HCT116 (cell line): ENCODE data around the gene FAM234A. TPM values are rescaled to one million over a fixed set of nuclear protein-coding genes. Genes with fewer than 3 reads are reported as not detected.

ENCODE experiments used
- ATAC-seq: fragments of 200-7000 bp; cut with Tn5 transposase; 2 replicates; pipeline ENCODE4 v1.9.1; 2020; ENCODE audit warnings: mild to moderate bottlenecking, moderate library complexity
- BruUV-seq: library from RNA; stranded (reverse); fragments of 400-500 nt; replicated peaks from 2 replicates; lab custom pipeline; 2021; lab: Mats Ljungman, UMichigan
- CTCF ChIA-PET: fragments of 300-600 bp; sonication (Branson Sonifier 250); formaldehyde crosslinking; loops from one replicate; lab custom pipeline; 2021; ENCODE audit warnings: antibody characterized with exemption; lab: Charles Lee
- POLR2A ChIA-PET: fragments of 300-600, 350-600 bp; sonication (Branson Sonifier 250); formaldehyde crosslinking; loops from one replicate; lab custom pipeline; 2021; ENCODE audit warnings: antibody characterized with exemption; lab: Charles Lee
- RAD21 ChIA-PET, 2 experiments: fragments of 300-600 bp; sonication (Branson Sonifier 250); formaldehyde crosslinking; loops; one replicate each; lab custom pipeline; 2023; ENCODE audit warnings: low total read pairs in 2 of 2; ENCODE audit not compliant: uncharacterized antibody in 2 of 2, unreplicated experiment in 2 of 2, low non-redundant PET in 1 of 2; lab: Charles Lee
- DNase-seq: peaks from one replicate; pipeline ENCODE4 v3.0.0-alpha.2; 2010; ENCODE audit warnings: low read depth, low spot score
- H2AFZ ChIP-seq: fragments of 200-600 bp; shearing (Covaris generic), sonication (generic); 2 replicates; pipeline ENCODE4 v1.6.1; 2017; ENCODE audit warnings: low read depth, mixed run types, mixed read lengths, antibody characterized with exemption, low read length; ENCODE audit not compliant: poor library complexity, severe bottlenecking
- H3K27ac ChIP-seq: 2 replicates; pipeline ENCODE4 v1.5.1; 2012; ENCODE audit warnings: low read depth, low read length
- H3K27me3 ChIP-seq: fragments of 200-600 bp; sonication (generic); 2 replicates; pipeline ENCODE4 v1.6.1; 2016; ENCODE audit warnings: mixed run types, low read length, mixed read lengths; ENCODE audit not compliant: insufficient read depth
- H3K36me3 ChIP-seq, 2 experiments: fragments of 200-500 bp in 1 of 2; fragments of 200-600 bp in 1 of 2; sonication (Bioruptor generic) in 1 of 2; sonication (generic) in 1 of 2; 2 replicates each; pipeline versions ENCODE4 v1.5.1 to v1.6.1; 2014 to 2016; ENCODE audit warnings: low read length in 2 of 2, inconsistent platforms in 1 of 2, mixed read lengths in 1 of 2, mixed run types in 1 of 2; ENCODE audit not compliant: insufficient read depth in 2 of 2, control insufficient read depth in 1 of 2
- H3K4me1 ChIP-seq, 2 experiments: fragments of 200-600 bp in 1 of 2; sonication (generic) in 1 of 2; 2 replicates each; pipeline versions ENCODE4 v1.5.1 to v1.6.1; 2012 to 2017; ENCODE audit warnings: low read length in 2 of 2, inconsistent platforms in 1 of 2, mild to moderate bottlenecking in 1 of 2, mixed read lengths in 1 of 2, mixed run types in 1 of 2, moderate library complexity in 1 of 2; ENCODE audit not compliant: insufficient read depth in 2 of 2, control insufficient read depth in 1 of 2
- H3K4me2 ChIP-seq: fragments of 200-600 bp; sonication (generic); 2 replicates; pipeline ENCODE4 v1.6.1; 2017; ENCODE audit warnings: mixed run types, low read length, mixed read lengths
- H3K4me3 ChIP-seq, 2 experiments: fragments of 200-600 bp in 1 of 2; sonication (generic) in 1 of 2; replicated peaks in 1 of 2; 2 replicates each; pipeline ENCODE4 v1.5.1; 2011 to 2016; ENCODE audit warnings: low read length in 2 of 2, control low read depth in 1 of 2, low read depth in 1 of 2, mild to moderate bottlenecking in 1 of 2, mixed read lengths in 1 of 2, mixed run types in 1 of 2
- H3K79me2 ChIP-seq: fragments of 200-600 bp; sonication (generic); 2 replicates; pipeline ENCODE4 v1.6.1; 2017; ENCODE audit warnings: mild to moderate bottlenecking, mixed run types, low read length, moderate library complexity, mixed read lengths; ENCODE audit not compliant: insufficient read depth
- H3K9ac ChIP-seq: fragments of 200-600 bp; sonication (generic); 2 replicates; pipeline ENCODE4 v1.6.1; 2016; ENCODE audit warnings: low read length, mixed read lengths
- H3K9me2 ChIP-seq: fragments of 200-600 bp; sonication (generic), shearing (Covaris generic); 2 replicates; pipeline ENCODE4 v1.6.1; 2017; ENCODE audit warnings: mixed run types, mild to moderate bottlenecking, moderate library complexity; ENCODE audit not compliant: insufficient read depth
- H3K9me3 ChIP-seq, 2 experiments: fragments of 200-500 bp in 1 of 2; fragments of 200-600 bp in 1 of 2; sonication (Bioruptor generic) in 1 of 2; sonication (generic) in 1 of 2; 2 replicates each; pipeline ENCODE4 v1.6.1; 2014 to 2017; ENCODE audit warnings: low read length in 2 of 2, mixed read lengths in 2 of 2, inconsistent platforms in 1 of 2, low read depth in 1 of 2, mild to moderate bottlenecking in 1 of 2, mixed run types in 1 of 2, moderate library complexity in 1 of 2; ENCODE audit not compliant: control insufficient read depth in 1 of 2, insufficient read depth in 1 of 2
- H4K20me1 ChIP-seq: fragments of 200-600 bp; sonication (generic), shearing (Covaris generic); 2 replicates; pipeline ENCODE4 v1.6.1; 2017; ENCODE audit warnings: mixed run types, mild to moderate bottlenecking, moderate library complexity; ENCODE audit not compliant: insufficient read depth
- CTCF ChIP-seq, 3 experiments: fragments of 200-600 bp in 1 of 3; sonication (generic) in 1 of 3; IDR thresholded peaks in 2 of 3; conservative IDR thresholded peaks in 1 of 3; 2 replicates each; pipeline ENCODE4 v1.5.1; 2012 to 2017; ENCODE audit warnings: low read depth in 2 of 3, low read length in 2 of 3, antibody characterized with exemption in 1 of 3, borderline replicate concordance in 1 of 3, control low read depth in 1 of 3, mild to moderate bottlenecking in 1 of 3, mixed read lengths in 1 of 3, mixed run types in 1 of 3, moderate library complexity in 1 of 3; ENCODE audit not compliant: insufficient read depth in 1 of 3
- REST ChIP-seq: IDR thresholded peaks from 2 replicates; pipeline ENCODE4 v1.6.1; 2012; ENCODE audit warnings: low read depth
- YY1 ChIP-seq: IDR thresholded peaks from 2 replicates; pipeline ENCODE4 v1.6.1; 2011; ENCODE audit warnings: low read length, low read depth, moderate library complexity, mild to moderate bottlenecking; ENCODE audit not compliant: insufficient replicate concordance; ENCODE audit errors: extremely low read depth
- intact Hi-C: fragments of 100-400 bp; cut with micrococcal nuclease; formaldehyde crosslinking; loops from 2 replicates; pipeline ENCODE4 v1.10.0; 2022
- total RNA-seq: library from RNA; stranded (reverse); gene quantifications from one replicate; pipeline ENCODE4 v1.2.1, GENCODE V29; 2021; ENCODE audit not compliant: unreplicated experiment

FAM234A gene
- total RNA-seq, 1 experiment from 2014 or later, result 36.4 TPM

- no peaks in the 10 kb centered on the region for H3K79me2 ChIP-seq
- no peak overlapping the region for H3K4me2 ChIP-seq
- TF ChIP-seq CTCF (IDR thresholded peaks at IDR 0.05 in 2 of 3, conservative IDR thresholded peaks at IDR 0.05 in 1 of 3; ENCODE audit: borderline replicate concordance in 1 of 3, insufficient read depth in 1 of 3, low read depth in 2 of 3, low read length in 2 of 3) (peak in 2 of 3 experiments; percentile 23 to 34; a peak in 2 of 6 replicates), YY1 (no peak), REST (no peak)
- H3K36me3 ChIP-seq, result peaks cover 0 to 7% of the 10 kb centered on the region in 2 experiments
- no peaks in the 10 kb centered on the region for H3K4me1 ChIP-seq
- no peaks in the 10 kb centered on the region for H3K27me3 ChIP-seq
- ChIA-PET POLR2A (no interaction called here), CTCF (interaction anchor here (0.7 kb wide), 1 partner anchor 115 kb away, joined by 5 read pairs; no protein-coding TSS in a partner anchor), RAD21 (no interaction called here)
- H4K20me1 ChIP-seq, result no peaks in the 10 kb centered on the region
- ATAC-seq, result peak; percentile 62; the same call in 1 of the 2 replicates
- no peak overlapping the region for H3K4me3 ChIP-seq
- intact Hi-C loops, result no loop called here
- no peak overlapping the region for H3K27ac ChIP-seq
- BruUV-seq, result TSS peak; percentile 31
- H3K9ac ChIP-seq, result no peak overlapping the region
- H3K9me2 ChIP-seq, result no peaks in the 10 kb centered on the region
- no peak for DNase-seq
- H2AFZ ChIP-seq, result no peak overlapping the region
- H3K9me3 ChIP-seq, result no peaks in the 10 kb centered on the region
Observed at GRCh38 chr16:188674-189073, 45.9 kb upstream of the FAM234A start.
